SK-N-SH treated with all-trans-retinoic acid at 6 μM for 48 hours (cell line): ENCODE data around the gene RERE.
A peak's percentile ranks its signal among the peaks of the same experiment; 100 is the strongest.

ENCODE experiments used
- ARNTL ChIP-seq: fragments of 450-650 bp; formaldehyde crosslinking; IDR thresholded peaks from 2 replicates; pipeline ENCODE4 v1.5.0; 2020; ENCODE audit warnings: low read depth, mild to moderate bottlenecking, moderate library complexity, borderline replicate concordance
- BACH2 ChIP-seq: fragments of 250-450 bp; sonication (Bioruptor Pico); IDR thresholded peaks from 2 replicates; pipeline ENCODE4 v1.9.0; 2021; ENCODE audit warnings: mild to moderate bottlenecking, borderline replicate concordance
- GLIS3 ChIP-seq: fragments of 250-450 bp; sonication (Bioruptor Pico); IDR thresholded peaks from 2 replicates; pipeline ENCODE4 v1.5.0; 2020; ENCODE audit warnings: mild to moderate bottlenecking, moderate library complexity
- ISL1 ChIP-seq: fragments of 250-450 bp; sonication (Bioruptor Pico); IDR thresholded peaks from 2 replicates; pipeline ENCODE4 v2.1.2; 2022; ENCODE audit warnings: mild to moderate bottlenecking, moderate library complexity
- PATZ1 ChIP-seq: fragments of 250-450 bp; sonication (Bioruptor Pico); IDR thresholded peaks from 2 replicates; pipeline ENCODE4 v1.8.0; 2020; ENCODE audit warnings: mild to moderate bottlenecking, moderate library complexity, borderline replicate concordance
- ZFP30 ChIP-seq: fragments of 450-650 bp; formaldehyde crosslinking; IDR thresholded peaks from 2 replicates; pipeline ENCODE4 v1.5.0; 2022; ENCODE audit warnings: mild to moderate bottlenecking, moderate library complexity

DNA sequence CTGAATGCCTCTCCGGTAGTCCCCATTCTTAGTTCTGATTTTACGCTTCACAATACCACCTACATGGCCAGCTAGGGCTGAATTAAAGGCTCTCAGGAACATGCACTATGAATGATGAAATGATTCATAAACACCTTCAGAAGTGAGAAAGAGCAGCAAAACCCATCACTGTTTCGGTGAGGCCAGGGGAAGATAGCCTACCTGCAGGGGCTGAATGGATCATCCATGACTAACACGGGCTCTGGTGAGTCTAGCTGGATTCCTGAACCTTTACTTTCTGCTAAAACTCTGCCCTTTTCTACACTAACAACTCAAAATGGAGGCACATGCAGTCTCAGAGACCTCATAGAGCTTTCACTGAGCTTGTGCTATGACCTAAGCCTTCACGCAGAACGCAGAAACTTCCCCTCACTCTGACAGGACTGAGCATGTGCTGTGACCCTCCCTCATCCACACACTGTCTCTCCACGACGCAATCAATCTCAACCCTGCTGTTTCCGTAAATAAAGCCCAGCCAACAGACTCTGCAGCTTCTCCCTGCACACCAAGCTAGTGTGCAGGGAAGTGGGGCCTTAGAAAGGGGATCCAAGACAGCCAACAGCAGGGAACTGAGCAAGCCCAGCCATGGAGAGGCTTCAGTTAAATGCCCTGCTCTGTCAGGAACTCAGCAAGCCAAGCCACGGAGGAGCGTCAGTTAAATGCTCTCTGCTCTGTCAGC, 291.7 kb downstream of the RERE start:
- TF ChIP-seq ISL1 (CRISPR knock-in tag) (peak; percentile 27; the same call in 1 of the 2 replicates), PATZ1 (CRISPR knock-in tag) (no peak), BACH2 (no peak), ARNTL (CRISPR knock-in tag) (no peak), GLIS3 (no peak), ZFP30 (CRISPR knock-in tag) (no peak)
